HCT116 (cell line): ENCODE results near the gene TBXAS1. TPM values are rescaled to one million over a fixed set of nuclear protein-coding genes. Genes with fewer than 3 reads are reported as not detected.

Experiments
- ATAC-seq: fragments of 200-7000 bp; cut with Tn5 transposase; 2 replicates; pipeline ENCODE4 v1.9.1; 2020; ENCODE audit warnings: mild to moderate bottlenecking, moderate library complexity
- BruUV-seq: library from RNA; stranded (reverse); fragments of 400-500 nt; replicated peaks from 2 replicates; lab custom pipeline; 2021; lab: Mats Ljungman, UMichigan
- CTCF ChIA-PET: fragments of 300-600 bp; sonication (Branson Sonifier 250); formaldehyde crosslinking; loops from one replicate; lab custom pipeline; 2021; ENCODE audit warnings: antibody characterized with exemption; lab: Charles Lee
- POLR2A ChIA-PET: fragments of 300-600, 350-600 bp; sonication (Branson Sonifier 250); formaldehyde crosslinking; loops from one replicate; lab custom pipeline; 2021; ENCODE audit warnings: antibody characterized with exemption; lab: Charles Lee
- RAD21 ChIA-PET, 2 experiments: fragments of 300-600 bp; sonication (Branson Sonifier 250); formaldehyde crosslinking; loops; one replicate each; lab custom pipeline; 2023; ENCODE audit warnings: low total read pairs in 2 of 2; ENCODE audit not compliant: uncharacterized antibody in 2 of 2, unreplicated experiment in 2 of 2, low non-redundant PET in 1 of 2; lab: Charles Lee
- DNase-seq: peaks from one replicate; pipeline ENCODE4 v3.0.0-alpha.2; 2010; ENCODE audit warnings: low read depth, low spot score
- H2AFZ ChIP-seq: fragments of 200-600 bp; shearing (Covaris generic), sonication (generic); 2 replicates; pipeline ENCODE4 v1.6.1; 2017; ENCODE audit warnings: low read depth, mixed run types, mixed read lengths, antibody characterized with exemption, low read length; ENCODE audit not compliant: poor library complexity, severe bottlenecking
- H3K27ac ChIP-seq: 2 replicates; pipeline ENCODE4 v1.5.1; 2012; ENCODE audit warnings: low read depth, low read length
- H3K27me3 ChIP-seq: fragments of 200-600 bp; sonication (generic); 2 replicates; pipeline ENCODE4 v1.6.1; 2016; ENCODE audit warnings: mixed run types, low read length, mixed read lengths; ENCODE audit not compliant: insufficient read depth
- H3K36me3 ChIP-seq, 2 experiments: fragments of 200-500 bp in 1 of 2; fragments of 200-600 bp in 1 of 2; sonication (Bioruptor generic) in 1 of 2; sonication (generic) in 1 of 2; 2 replicates each; pipeline versions ENCODE4 v1.5.1 to v1.6.1; 2014 to 2016; ENCODE audit warnings: low read length in 2 of 2, inconsistent platforms in 1 of 2, mixed read lengths in 1 of 2, mixed run types in 1 of 2; ENCODE audit not compliant: insufficient read depth in 2 of 2, control insufficient read depth in 1 of 2
- H3K4me1 ChIP-seq, 2 experiments: fragments of 200-600 bp in 1 of 2; sonication (generic) in 1 of 2; 2 replicates each; pipeline versions ENCODE4 v1.5.1 to v1.6.1; 2012 to 2017; ENCODE audit warnings: low read length in 2 of 2, inconsistent platforms in 1 of 2, mild to moderate bottlenecking in 1 of 2, mixed read lengths in 1 of 2, mixed run types in 1 of 2, moderate library complexity in 1 of 2; ENCODE audit not compliant: insufficient read depth in 2 of 2, control insufficient read depth in 1 of 2
- H3K4me2 ChIP-seq: fragments of 200-600 bp; sonication (generic); 2 replicates; pipeline ENCODE4 v1.6.1; 2017; ENCODE audit warnings: mixed run types, low read length, mixed read lengths
- H3K4me3 ChIP-seq, 2 experiments: fragments of 200-600 bp in 1 of 2; sonication (generic) in 1 of 2; replicated peaks in 1 of 2; 2 replicates each; pipeline ENCODE4 v1.5.1; 2011 to 2016; ENCODE audit warnings: low read length in 2 of 2, control low read depth in 1 of 2, low read depth in 1 of 2, mild to moderate bottlenecking in 1 of 2, mixed read lengths in 1 of 2, mixed run types in 1 of 2
- H3K79me2 ChIP-seq: fragments of 200-600 bp; sonication (generic); 2 replicates; pipeline ENCODE4 v1.6.1; 2017; ENCODE audit warnings: mild to moderate bottlenecking, mixed run types, low read length, moderate library complexity, mixed read lengths; ENCODE audit not compliant: insufficient read depth
- H3K9ac ChIP-seq: fragments of 200-600 bp; sonication (generic); 2 replicates; pipeline ENCODE4 v1.6.1; 2016; ENCODE audit warnings: low read length, mixed read lengths
- H3K9me2 ChIP-seq: fragments of 200-600 bp; sonication (generic), shearing (Covaris generic); 2 replicates; pipeline ENCODE4 v1.6.1; 2017; ENCODE audit warnings: mixed run types, mild to moderate bottlenecking, moderate library complexity; ENCODE audit not compliant: insufficient read depth
- H3K9me3 ChIP-seq, 2 experiments: fragments of 200-500 bp in 1 of 2; fragments of 200-600 bp in 1 of 2; sonication (Bioruptor generic) in 1 of 2; sonication (generic) in 1 of 2; 2 replicates each; pipeline ENCODE4 v1.6.1; 2014 to 2017; ENCODE audit warnings: low read length in 2 of 2, mixed read lengths in 2 of 2, inconsistent platforms in 1 of 2, low read depth in 1 of 2, mild to moderate bottlenecking in 1 of 2, mixed run types in 1 of 2, moderate library complexity in 1 of 2; ENCODE audit not compliant: control insufficient read depth in 1 of 2, insufficient read depth in 1 of 2
- H4K20me1 ChIP-seq: fragments of 200-600 bp; sonication (generic), shearing (Covaris generic); 2 replicates; pipeline ENCODE4 v1.6.1; 2017; ENCODE audit warnings: mixed run types, mild to moderate bottlenecking, moderate library complexity; ENCODE audit not compliant: insufficient read depth
- CEBPB ChIP-seq: IDR thresholded peaks from 2 replicates; pipeline ENCODE4 v1.6.1; 2012; ENCODE audit warnings: low read depth
- JUND ChIP-seq: IDR thresholded peaks from 2 replicates; pipeline ENCODE4 v1.6.1; 2012
- POLR2AphosphoS5 ChIP-seq: IDR thresholded peaks from 2 replicates; pipeline ENCODE4 v1.6.1; 2011; ENCODE audit warnings: mild to moderate bottlenecking, low read depth, low read length, moderate library complexity
- RAD21 ChIP-seq: IDR thresholded peaks from 2 replicates; pipeline ENCODE4 v1.6.1; 2012; ENCODE audit warnings: low read depth, mild to moderate bottlenecking
- TCF7L2 ChIP-seq: IDR thresholded peaks from 2 replicates; pipeline ENCODE4 v1.7.0; 2011; ENCODE audit warnings: borderline replicate concordance, inconsistent platforms; ENCODE audit not compliant: insufficient read depth, insufficient read length; ENCODE audit errors: extremely low read depth
- YY1 ChIP-seq: IDR thresholded peaks from 2 replicates; pipeline ENCODE4 v1.6.1; 2011; ENCODE audit warnings: low read length, low read depth, moderate library complexity, mild to moderate bottlenecking; ENCODE audit not compliant: insufficient replicate concordance; ENCODE audit errors: extremely low read depth
- ZFX ChIP-seq: fragments of 450-650 bp; IDR thresholded peaks from 2 replicates; pipeline ENCODE4 v1.6.1; 2017
- ZNF274 ChIP-seq: fragments of 200-500 bp; sonication (Bioruptor generic); IDR thresholded peaks from 2 replicates; pipeline ENCODE4 v1.6.1; 2014; ENCODE audit warnings: mild to moderate bottlenecking, low read depth, low read length, inconsistent platforms
- intact Hi-C: fragments of 100-400 bp; cut with micrococcal nuclease; formaldehyde crosslinking; loops from 2 replicates; pipeline ENCODE4 v1.10.0; 2022
- total RNA-seq: library from RNA; stranded (reverse); gene quantifications from one replicate; pipeline ENCODE4 v1.2.1, GENCODE V29; 2021; ENCODE audit not compliant: unreplicated experiment
- TF ChIP-seq, protein P1 (sequence below), 3 experiments: fragments of 200-600 bp in 1 of 3; sonication (generic) in 1 of 3; IDR thresholded peaks in 2 of 3; conservative IDR thresholded peaks in 1 of 3; 2 replicates each; pipeline ENCODE4 v1.5.1; 2012 to 2017; ENCODE audit warnings: low read depth in 2 of 3, low read length in 2 of 3, antibody characterized with exemption in 1 of 3, borderline replicate concordance in 1 of 3, control low read depth in 1 of 3, mild to moderate bottlenecking in 1 of 3, mixed read lengths in 1 of 3, mixed run types in 1 of 3, moderate library complexity in 1 of 3; ENCODE audit not compliant: insufficient read depth in 1 of 3

Gene TBXAS1
- total RNA-seq, 1 experiment from 2014 or later: 1.4 TPM

GRCh38 chr7:139884441-139884840 is 55.4 kb downstream of the TBXAS1 start:
- no peaks in the 10 kb centered on the region for H3K9me3 ChIP-seq
- no peaks in the 10 kb centered on the region for H3K9me2 ChIP-seq
- no peaks in the 10 kb centered on the region for H4K20me1 ChIP-seq
- intact Hi-C loops: no loop called here
- no peak overlapping the region for H3K4me3 ChIP-seq
- POLR2A ChIA-PET: no interaction called here
- ATAC-seq: no peak
- RAD21 ChIA-PET: no interaction called here
- H3K27me3 ChIP-seq: no peaks in the 10 kb centered on the region
- no peak overlapping the region for H2AFZ ChIP-seq
- CTCF ChIA-PET: no interaction called here
- no peaks in the 10 kb centered on the region for H3K79me2 ChIP-seq
- TF ChIP-seq POLR2AphosphoS5 (no peak), ZNF274 (no peak), ZFX (no peak), YY1 (no peak), RAD21 (no peak), CEBPB (no peak), TCF7L2 (no peak), JUND (no peak)
- TF ChIP-seq, protein P1, sequence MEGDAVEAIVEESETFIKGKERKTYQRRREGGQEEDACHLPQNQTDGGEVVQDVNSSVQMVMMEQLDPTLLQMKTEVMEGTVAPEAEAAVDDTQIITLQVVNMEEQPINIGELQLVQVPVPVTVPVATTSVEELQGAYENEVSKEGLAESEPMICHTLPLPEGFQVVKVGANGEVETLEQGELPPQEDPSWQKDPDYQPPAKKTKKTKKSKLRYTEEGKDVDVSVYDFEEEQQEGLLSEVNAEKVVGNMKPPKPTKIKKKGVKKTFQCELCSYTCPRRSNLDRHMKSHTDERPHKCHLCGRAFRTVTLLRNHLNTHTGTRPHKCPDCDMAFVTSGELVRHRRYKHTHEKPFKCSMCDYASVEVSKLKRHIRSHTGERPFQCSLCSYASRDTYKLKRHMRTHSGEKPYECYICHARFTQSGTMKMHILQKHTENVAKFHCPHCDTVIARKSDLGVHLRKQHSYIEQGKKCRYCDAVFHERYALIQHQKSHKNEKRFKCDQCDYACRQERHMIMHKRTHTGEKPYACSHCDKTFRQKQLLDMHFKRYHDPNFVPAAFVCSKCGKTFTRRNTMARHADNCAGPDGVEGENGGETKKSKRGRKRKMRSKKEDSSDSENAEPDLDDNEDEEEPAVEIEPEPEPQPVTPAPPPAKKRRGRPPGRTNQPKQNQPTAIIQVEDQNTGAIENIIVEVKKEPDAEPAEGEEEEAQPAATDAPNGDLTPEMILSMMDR (IDR thresholded peaks at IDR 0.05 in 2 of 3, conservative IDR thresholded peaks at IDR 0.05 in 1 of 3; ENCODE audit: borderline replicate concordance in 1 of 3, insufficient read depth in 1 of 3, low read depth in 2 of 3, low read length in 2 of 3): no peak
- H3K27ac ChIP-seq: no peak overlapping the region
- H3K36me3 ChIP-seq: no peaks in the 10 kb centered on the region
- no peak overlapping the region for H3K9ac ChIP-seq
- peaks cover 0 to 7% of the 10 kb centered on the region in 2 experiments; a peak in 1 of 4 replicates for H3K4me1 ChIP-seq
- no TSS peak for BruUV-seq
- no peak for DNase-seq
- H3K4me2 ChIP-seq: no peak overlapping the region
